Upper lobe of left lung (tissue), 6 donors: ENCODE results near the gene OXNAD1. TPM values are rescaled to one million over a fixed set of nuclear protein-coding genes. Genes with fewer than 3 reads are reported as not detected.

Experiments used
- ATAC-seq, 2 donors: fragments of 200-7000 bp; cut with Tn5 transposase; one replicate each; pipeline ENCODE4 v1.9.1; 2022; ENCODE audit warnings: mild to moderate bottlenecking in 2 of 2, moderate library complexity in 2 of 2; ENCODE audit not compliant: low FRiP score in 2 of 2
- DNase-seq, 2 donors: peaks; one replicate each; pipeline ENCODE4 v3.0.0-alpha.2; 2019 to 2020
- H3K27ac ChIP-seq, 4 donors: fragments of 200-600 bp; sonication (generic); one replicate each; pipeline ENCODE4 v1.5.1; 2016 to 2019
- H3K27me3 ChIP-seq, 4 donors: fragments of 200-600 bp; sonication (generic); one replicate each; pipeline ENCODE4 v1.5.1; 2017 to 2019
- H3K36me3 ChIP-seq, 4 donors: fragments of 200-600 bp; sonication (generic); one replicate each; pipeline ENCODE4 v1.5.1; 2016 to 2019
- H3K4me1 ChIP-seq, 4 donors: fragments of 200-600 bp; sonication (generic); one replicate each; pipeline ENCODE4 v1.5.1; 2018 to 2019
- H3K4me3 ChIP-seq, 4 donors: fragments of 200-600 bp; sonication (generic); one replicate each; pipeline ENCODE4 v1.5.1; 2017 to 2019; ENCODE audit warnings: mild to moderate bottlenecking in 2 of 4, moderate library complexity in 1 of 4
- H3K9me3 ChIP-seq, 4 donors: fragments of 200-600 bp; sonication (generic); one replicate each; pipeline ENCODE4 v1.5.1; 2018 to 2019
- CTCF ChIP-seq, 6 experiments: fragments of 450-650 bp in 4 of 6; fragments of 200-600 bp in 2 of 6; sonication (generic) in 2 of 6; IDR thresholded peaks; one replicate each; pipeline ENCODE4 v1.5.1; 2016 to 2019; ENCODE audit warnings: antibody characterized with exemption in 6 of 6
- EP300 ChIP-seq, 4 donors: sonication (generic); formaldehyde crosslinking; IDR thresholded peaks; one replicate each; pipeline ENCODE4 v1.5.1; 2017; ENCODE audit warnings: antibody characterized with exemption in 4 of 4, control low read depth in 2 of 4
- POLR2A ChIP-seq, 4 donors: fragments of 450-650 bp; IDR thresholded peaks; one replicate each; pipeline ENCODE4 v1.5.1; 2016 to 2017; ENCODE audit warnings: antibody characterized with exemption in 4 of 4, mild to moderate bottlenecking in 2 of 4
- POLR2AphosphoS5 ChIP-seq, 2 donors: sonication (generic); formaldehyde crosslinking; IDR thresholded peaks; one replicate each; pipeline ENCODE4 v1.5.1; 2017; ENCODE audit warnings: antibody characterized with exemption in 2 of 2
- WGBS, 2 donors: methylation state at CpG; one replicate each; pipeline ENCODE4 v1.1.5; 2017 to 2018; 5-methylcytosine and 5-hydroxymethylcytosine counted together
- total RNA-seq, 6 donors: library from RNA; depleted of rRNA in 4 of 6; stranded (reverse); fragments of >200 nt in 4 of 6; gene quantifications; one replicate each; pipeline versions ENCODE4 v1.1.0 to v1.2.1, GENCODE V29; 2016 to 2021
- donor health status: DM: no; HTN: no; CAD: no; lungs with moderate emphysema.
- donor health status: DM: no; HTN: yes; CAD: no; lungs with severe emphysema.

Gene OXNAD1
- total RNA-seq, 6 donors from 2014 or later: 7.2 to 20.9 (median 11.0) TPM

GRCh38 chr3:16318176-16318575 is 53.2 kb downstream of the OXNAD1 start:
- H3K4me3 ChIP-seq: no peak overlapping the region
- peaks cover 0 to 11% (median 8%) of the 10 kb centered on the region in 4 donors for H3K4me1 ChIP-seq
- peak overlapping the region in 2 of 4 donors; percentile 21 to 41 for H3K27ac ChIP-seq
- H3K36me3 ChIP-seq: peaks cover 4 to 88% (median 26%) of the 10 kb centered on the region in 4 donors
- DNase-seq (no peak), ATAC-seq (no peak)
- H3K9me3 ChIP-seq: no peaks in the 10 kb centered on the region
- no peaks in the 10 kb centered on the region for H3K27me3 ChIP-seq
- WGBS, 2 donors: 61 to 62% methylated on average over 7 of the region's 7 CpGs
- no peak for TF ChIP-seq POLR2A (IDR thresholded peaks at IDR 0.05)
- TF ChIP-seq EP300 (IDR thresholded peaks at IDR 0.05): no peak
- TF ChIP-seq POLR2AphosphoS5 (IDR thresholded peaks at IDR 0.05): no peak
- no peak for TF ChIP-seq CTCF (IDR thresholded peaks at IDR 0.05)

GRCh38 chr3:16319307-16319706 is 54.3 kb downstream of the OXNAD1 start:
- DNase-seq (no peak), ATAC-seq (no peak)
- Histone ChIP-seq H3K36me3 (peaks cover 4 to 85% (median 30%) of the 10 kb centered on the region in 4 donors), H3K27me3 (no peaks in the 10 kb centered on the region), H3K27ac (no peak overlapping the region), H3K4me1 (peaks cover 0 to 11% (median 8%) of the 10 kb centered on the region in 4 donors), H3K9me3 (no peaks in the 10 kb centered on the region), H3K4me3 (no peak overlapping the region)
- TF ChIP-seq POLR2AphosphoS5 (IDR thresholded peaks at IDR 0.05): no peak
- TF ChIP-seq CTCF (IDR thresholded peaks at IDR 0.05): peak in 3 of 6 experiments; percentile 9 to 42 (median 12)
- 75 to 77% methylated on average over 4 of the region's 4 CpGs for WGBS, 2 donors

- DNase-seq: no peak
- ATAC-seq: no peak
- no peaks in the 10 kb centered on the region for H3K9me3 ChIP-seq
- no peak overlapping the region for H3K27ac ChIP-seq
- no peaks in the 10 kb centered on the region for H3K27me3 ChIP-seq
- WGBS, 2 donors: 90 to 91% methylated on average over 4 of the region's 4 CpGs
- H3K4me3 ChIP-seq: no peak overlapping the region
- TF ChIP-seq CTCF (IDR thresholded peaks at IDR 0.05) (no peak), EP300 (IDR thresholded peaks at IDR 0.05) (no peak)
- H3K4me1 ChIP-seq: peaks cover 0 to 11% (median 8%) of the 10 kb centered on the region in 4 donors
- peaks cover 4 to 80% (median 31%) of the 10 kb centered on the region in 4 donors for H3K36me3 ChIP-seq
These were observed 54.7 kb downstream of the OXNAD1 start for GRCh38 chr3:16319723-16320122.

GRCh38 chr3:16320711-16321110 is 55.7 kb downstream of the OXNAD1 start:
- no peak for DNase-seq
- 89 to 92% methylated on average over 3 of the region's 3 CpGs for WGBS, 2 donors
- Histone ChIP-seq H3K36me3 (peaks cover 0 to 79% (median 36%) of the 10 kb centered on the region in 4 donors), H3K27me3 (no peaks in the 10 kb centered on the region), H3K4me1 (peaks cover 0 to 11% (median 8%) of the 10 kb centered on the region in 4 donors), H3K9me3 (no peaks in the 10 kb centered on the region), H3K4me3 (no peak overlapping the region), H3K27ac (no peak overlapping the region)
- no peak for ATAC-seq
- no peak for TF ChIP-seq POLR2AphosphoS5 (IDR thresholded peaks at IDR 0.05)
- TF ChIP-seq CTCF (IDR thresholded peaks at IDR 0.05): no peak
- no peak for TF ChIP-seq POLR2A (IDR thresholded peaks at IDR 0.05)
- no peak for TF ChIP-seq EP300 (IDR thresholded peaks at IDR 0.05)

GRCh38 chr3:16322189-16322588 is 57.2 kb downstream of the OXNAD1 start:
- Histone ChIP-seq H3K4me1 (peaks cover 0 to 11% (median 8%) of the 10 kb centered on the region in 4 donors), H3K9me3 (no peaks in the 10 kb centered on the region), H3K27me3 (no peaks in the 10 kb centered on the region), H3K27ac (no peak overlapping the region), H3K4me3 (no peak overlapping the region), H3K36me3 (peaks cover 0 to 77% (median 40%) of the 10 kb centered on the region in 4 donors)
- 85 to 94% methylated on average over 3 to 5 of the region's 5 CpGs for WGBS, 2 donors
- DNase-seq (no peak), ATAC-seq (no peak)
- no peak for TF ChIP-seq POLR2AphosphoS5 (IDR thresholded peaks at IDR 0.05)
- TF ChIP-seq CTCF (IDR thresholded peaks at IDR 0.05): no peak
- no peak for TF ChIP-seq POLR2A (IDR thresholded peaks at IDR 0.05)
- no peak for TF ChIP-seq EP300 (IDR thresholded peaks at IDR 0.05)
